ENCODE data around the gene ADGRV1. TPM values are rescaled to one million over a fixed set of nuclear protein-coding genes. Genes with fewer than 3 reads are reported as not detected.

ADGRV1 gene
- polyA plus RNA-seq, 3 donors: 0.18 to 0.33 TPM; not detected in 1

GRCh38 chr5:90519081-90519480 is 39.5 kb upstream of the ADGRV1 start:
- 100% methylated on average over 3 of the region's 7 CpGs for WGBS (ENCODE audit: insufficient coverage)
- H3K4me2 ChIP-seq (replicated peaks; ENCODE audit: extremely low read depth, low read length, poor library complexity, severe bottlenecking): no peak overlapping the region
- H3K4me3 ChIP-seq (replicated peaks in 1 of 3; ENCODE audit: low read depth in 2 of 3, low read length in 3 of 3): no peak overlapping the region
- H3K27ac ChIP-seq (ENCODE audit: low read depth in 1 of 2, low read length in 2 of 2): no peak overlapping the region
- H3K9me3 Mint-ChIP-seq: peaks cover 0 to 4% (median 0%) of the 10 kb centered on the region in 7 donors
- no peak overlapping the region for H3K4me3 Mint-ChIP-seq
- H4K20me1 ChIP-seq (ENCODE audit: insufficient read depth, low read length): no peaks in the 10 kb centered on the region
- H3K27me3 Mint-ChIP-seq (ENCODE audit: low read depth in 3 of 3): peaks cover 0 to 1% (median 0%) of the 10 kb centered on the region in 3 donors
- peaks cover 5% of the 10 kb centered on the region for H3K79me2 ChIP-seq (ENCODE audit: insufficient read depth, low read length)
- no peak overlapping the region for H3K9ac ChIP-seq (ENCODE audit: insufficient read depth, low read length, poor library complexity, severe bottlenecking)
- no peak for DNase-seq
- H3K36me3 Mint-ChIP-seq: peaks cover 65% of the 10 kb centered on the region in 2 donors
- no peaks in the 10 kb centered on the region for H3K27me3 ChIP-seq (ENCODE audit: control insufficient read depth in 2 of 2, insufficient read depth in 2 of 2, low read length in 2 of 2)
- no peak overlapping the region for H3K27ac Mint-ChIP-seq
- H2AFZ ChIP-seq (ENCODE audit: insufficient read depth, low read depth, low read length, poor library complexity, severe bottlenecking): no peak overlapping the region
- H3K4me1 Mint-ChIP-seq: no peaks in the 10 kb centered on the region
- H3K9me3 ChIP-seq (replicated peaks in 1 of 2; ENCODE audit: control insufficient read depth in 1 of 2, insufficient read depth in 1 of 2, low read length in 2 of 2): no peaks in the 10 kb centered on the region
- no peaks in the 10 kb centered on the region for H3K4me1 ChIP-seq (ENCODE audit: control insufficient read depth in 1 of 2, insufficient read depth in 2 of 2, low read length in 2 of 2)
- peaks cover 59 to 76% of the 10 kb centered on the region in 2 donors for H3K36me3 ChIP-seq (replicated peaks in 1 of 2; ENCODE audit: control insufficient read depth in 1 of 2, insufficient read depth in 2 of 2, low read length in 2 of 2)
- TF ChIP-seq, protein P1, sequence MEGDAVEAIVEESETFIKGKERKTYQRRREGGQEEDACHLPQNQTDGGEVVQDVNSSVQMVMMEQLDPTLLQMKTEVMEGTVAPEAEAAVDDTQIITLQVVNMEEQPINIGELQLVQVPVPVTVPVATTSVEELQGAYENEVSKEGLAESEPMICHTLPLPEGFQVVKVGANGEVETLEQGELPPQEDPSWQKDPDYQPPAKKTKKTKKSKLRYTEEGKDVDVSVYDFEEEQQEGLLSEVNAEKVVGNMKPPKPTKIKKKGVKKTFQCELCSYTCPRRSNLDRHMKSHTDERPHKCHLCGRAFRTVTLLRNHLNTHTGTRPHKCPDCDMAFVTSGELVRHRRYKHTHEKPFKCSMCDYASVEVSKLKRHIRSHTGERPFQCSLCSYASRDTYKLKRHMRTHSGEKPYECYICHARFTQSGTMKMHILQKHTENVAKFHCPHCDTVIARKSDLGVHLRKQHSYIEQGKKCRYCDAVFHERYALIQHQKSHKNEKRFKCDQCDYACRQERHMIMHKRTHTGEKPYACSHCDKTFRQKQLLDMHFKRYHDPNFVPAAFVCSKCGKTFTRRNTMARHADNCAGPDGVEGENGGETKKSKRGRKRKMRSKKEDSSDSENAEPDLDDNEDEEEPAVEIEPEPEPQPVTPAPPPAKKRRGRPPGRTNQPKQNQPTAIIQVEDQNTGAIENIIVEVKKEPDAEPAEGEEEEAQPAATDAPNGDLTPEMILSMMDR (IDR thresholded peaks at IDR 0.05): no peak
- intact Hi-C loops (cut with micrococcal nuclease): no loop called here

DNA sequence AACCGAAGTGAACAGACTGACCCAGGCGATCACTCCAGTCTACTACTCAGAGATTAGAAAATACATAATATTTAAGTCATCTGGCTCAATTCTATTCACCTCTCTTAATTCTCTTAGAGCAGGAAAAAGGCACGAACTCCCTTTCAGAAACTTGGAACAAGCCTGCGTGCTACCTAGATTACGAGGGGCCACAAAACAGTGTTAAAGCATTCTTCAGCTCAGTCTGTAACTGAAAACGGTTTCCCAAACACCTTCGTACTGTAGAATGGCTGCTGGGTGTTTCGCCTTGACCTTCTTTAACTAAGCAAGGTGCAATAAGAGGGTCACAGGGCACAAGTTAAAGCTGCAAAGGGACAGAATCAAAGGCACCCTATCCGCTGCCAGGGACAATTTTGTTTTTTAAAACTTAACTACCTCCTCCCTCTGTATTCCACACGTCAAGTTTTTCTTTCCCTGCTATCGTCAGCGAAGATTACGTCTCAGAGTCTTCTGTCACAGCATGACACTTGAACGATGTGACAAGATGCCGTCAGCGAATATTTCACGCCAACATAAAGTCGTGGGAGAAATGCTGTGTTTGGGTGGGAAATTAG is 29.9 kb upstream of the ADGRV1 start:
- H3K36me3 ChIP-seq (replicated peaks in 1 of 2; ENCODE audit: control insufficient read depth in 1 of 2, insufficient read depth in 2 of 2, low read length in 2 of 2): peaks cover 11 to 18% of the 10 kb centered on the region in 2 donors
- H3K27me3 ChIP-seq (ENCODE audit: control insufficient read depth in 2 of 2, insufficient read depth in 2 of 2, low read length in 2 of 2): no peaks in the 10 kb centered on the region
- peaks cover 11 to 21% of the 10 kb centered on the region in 2 donors for H3K36me3 Mint-ChIP-seq
- 11% methylated on average over 12 of the region's 18 CpGs for WGBS (ENCODE audit: insufficient coverage)
- peaks cover 15 to 34% of the 10 kb centered on the region in 2 donors for H3K4me1 ChIP-seq (ENCODE audit: control insufficient read depth in 1 of 2, insufficient read depth in 2 of 2, low read length in 2 of 2)
- H3K4me3 Mint-ChIP-seq: peak overlapping the region; percentile 86 to 98
- peaks cover 26% of the 10 kb centered on the region for H3K4me1 Mint-ChIP-seq
- H2AFZ ChIP-seq (ENCODE audit: insufficient read depth, low read depth, low read length, poor library complexity, severe bottlenecking): peak overlapping the region; percentile 95
- intact Hi-C loops (cut with micrococcal nuclease): loop anchor here (2.0 to 10.0 kb wide), 4 partner anchors 51 to 116 kb away; no protein-coding TSS in a partner anchor
- DNase-seq: peak; percentile 4 to 44 (median 22)
- H3K27me3 Mint-ChIP-seq (ENCODE audit: low read depth in 3 of 3): peaks cover 0 to 3% (median 0%) of the 10 kb centered on the region in 3 donors
- H3K27ac ChIP-seq (ENCODE audit: low read depth in 1 of 2, low read length in 2 of 2): peak overlapping the region; percentile 80 to 96
- peak overlapping the region; percentile 86 for H3K4me2 ChIP-seq (replicated peaks; ENCODE audit: extremely low read depth, low read length, poor library complexity, severe bottlenecking)
- H3K9me3 ChIP-seq (replicated peaks in 1 of 2; ENCODE audit: control insufficient read depth in 1 of 2, insufficient read depth in 1 of 2, low read length in 2 of 2): no peaks in the 10 kb centered on the region
- H3K9me3 Mint-ChIP-seq: no peaks in the 10 kb centered on the region
- H3K27ac Mint-ChIP-seq: peak overlapping the region; percentile 90 to 99 (median 91)
- peak overlapping the region; percentile 94 for H3K9ac ChIP-seq (ENCODE audit: insufficient read depth, low read length, poor library complexity, severe bottlenecking)
- H4K20me1 ChIP-seq (ENCODE audit: insufficient read depth, low read length): no peaks in the 10 kb centered on the region
- TF ChIP-seq, protein P1 (IDR thresholded peaks at IDR 0.05): no peak
- peak overlapping the region; percentile 75 to 97 (median 89) for H3K4me3 ChIP-seq (replicated peaks in 1 of 3; ENCODE audit: low read depth in 2 of 3, low read length in 3 of 3)
- H3K79me2 ChIP-seq (ENCODE audit: insufficient read depth, low read length): peaks cover 49% of the 10 kb centered on the region

Measured in CD14-positive monocyte (primary cell).